SK-N-SH treated with all-trans-retinoic acid at 6 μM for 48 hours (cell line): ENCODE data around the gene TMEM170A.

ENCODE experiments used
- ATAC-seq: fragments of 200-7000 bp; cut with Tn5 transposase; 3 replicates; pipeline ENCODE4 v1.9.1; 2020; ENCODE audit warnings: mild to moderate bottlenecking, moderate library complexity
- ARNTL ChIP-seq: fragments of 450-650 bp; formaldehyde crosslinking; IDR thresholded peaks from 2 replicates; pipeline ENCODE4 v1.5.0; 2020; ENCODE audit warnings: low read depth, mild to moderate bottlenecking, moderate library complexity, borderline replicate concordance
- BACH2 ChIP-seq: fragments of 250-450 bp; sonication (Bioruptor Pico); IDR thresholded peaks from 2 replicates; pipeline ENCODE4 v1.9.0; 2021; ENCODE audit warnings: mild to moderate bottlenecking, borderline replicate concordance
- CSDC2 ChIP-seq: fragments of 250-450 bp; sonication (Bioruptor Pico); IDR thresholded peaks from 2 replicates; pipeline ENCODE4 v1.5.0; 2020; ENCODE audit warnings: mild to moderate bottlenecking, moderate library complexity
- ESRRG ChIP-seq: fragments of 250-450 bp; sonication (Bioruptor Pico); IDR thresholded peaks from 2 replicates; pipeline ENCODE4 v1.6.1; 2021; ENCODE audit warnings: mild to moderate bottlenecking
- GLIS3 ChIP-seq: fragments of 250-450 bp; sonication (Bioruptor Pico); IDR thresholded peaks from 2 replicates; pipeline ENCODE4 v1.5.0; 2020; ENCODE audit warnings: mild to moderate bottlenecking, moderate library complexity
- ISL1 ChIP-seq: fragments of 250-450 bp; sonication (Bioruptor Pico); IDR thresholded peaks from 2 replicates; pipeline ENCODE4 v2.1.2; 2022; ENCODE audit warnings: mild to moderate bottlenecking, moderate library complexity
- OSR1 ChIP-seq: fragments of 250-450 bp; sonication (Bioruptor Pico); IDR thresholded peaks from 2 replicates; pipeline ENCODE4 v1.8.0; 2022; ENCODE audit warnings: moderate library complexity, mild to moderate bottlenecking, inconsistent platforms
- PPARA ChIP-seq: fragments of 250-450 bp; sonication (Bioruptor Pico); IDR thresholded peaks from 2 replicates; pipeline ENCODE4 v1.5.0; 2020; ENCODE audit warnings: mild to moderate bottlenecking, borderline replicate concordance
- RARB ChIP-seq: fragments of 250-450 bp; sonication (Bioruptor Pico); IDR thresholded peaks from 2 replicates; pipeline ENCODE4 v1.8.0; 2021; ENCODE audit warnings: mild to moderate bottlenecking, moderate library complexity
- SNAI2 ChIP-seq: fragments of 250-450 bp; sonication (Bioruptor Pico); IDR thresholded peaks from 2 replicates; pipeline ENCODE4 v1.5.0; 2020; ENCODE audit warnings: mild to moderate bottlenecking, moderate library complexity
- TCF4 ChIP-seq: fragments of 250-450 bp; sonication (Bioruptor Pico); IDR thresholded peaks from 2 replicates; pipeline ENCODE4 v1.8.0; 2021; ENCODE audit warnings: mild to moderate bottlenecking, moderate library complexity, borderline replicate concordance
- TOX ChIP-seq: fragments of 250-450 bp; sonication (Bioruptor Pico); IDR thresholded peaks from 2 replicates; pipeline ENCODE4 v1.8.0; 2021; ENCODE audit warnings: mild to moderate bottlenecking, moderate library complexity, borderline replicate concordance
- ZC3H10 ChIP-seq: fragments of 250-450 bp; sonication (Bioruptor Pico); IDR thresholded peaks from 2 replicates; pipeline ENCODE4 v1.5.1; 2021; ENCODE audit warnings: mild to moderate bottlenecking, moderate library complexity
- ZFP3 ChIP-seq: fragments of 250-450 bp; sonication (Bioruptor Pico); IDR thresholded peaks from 2 replicates; pipeline ENCODE4 v1.5.0; 2020; ENCODE audit warnings: mild to moderate bottlenecking, moderate library complexity
- ZFP30 ChIP-seq: fragments of 450-650 bp; formaldehyde crosslinking; IDR thresholded peaks from 2 replicates; pipeline ENCODE4 v1.5.0; 2022; ENCODE audit warnings: mild to moderate bottlenecking, moderate library complexity
- ZNF565 ChIP-seq: fragments of 450-650 bp; formaldehyde crosslinking; conservative IDR thresholded peaks from 2 replicates; pipeline ENCODE4 v1.5.0; 2020; ENCODE audit warnings: low read depth, mild to moderate bottlenecking, moderate library complexity
- ZNF70 ChIP-seq: fragments of 450-650 bp; formaldehyde crosslinking; IDR thresholded peaks from 2 replicates; pipeline ENCODE4 v1.5.0; 2020; ENCODE audit warnings: mild to moderate bottlenecking, moderate library complexity
- ZNF8 ChIP-seq: fragments of 450-650 bp; formaldehyde crosslinking; IDR thresholded peaks from 2 replicates; pipeline ENCODE4 v1.5.0; 2020; ENCODE audit warnings: mild to moderate bottlenecking, moderate library complexity
- TF ChIP-seq, protein P1 (sequence below): fragments of 250-450 bp; sonication (Bioruptor Pico); IDR thresholded peaks from 2 replicates; pipeline ENCODE4 v1.5.1; 2020; ENCODE audit warnings: low read depth, mild to moderate bottlenecking, moderate library complexity
- TF ChIP-seq, protein P2 (sequence below): fragments of 250-450 bp; sonication (Bioruptor Pico); IDR thresholded peaks from 2 replicates; pipeline ENCODE4 v1.5.1; 2021; ENCODE audit warnings: mild to moderate bottlenecking, moderate library complexity
- TF ChIP-seq, protein P3 (sequence below): fragments of 250-450 bp; sonication (Bioruptor Pico); IDR thresholded peaks from 2 replicates; pipeline ENCODE4 v1.8.0; 2020; ENCODE audit warnings: mild to moderate bottlenecking, moderate library complexity, borderline replicate concordance
- TF ChIP-seq, protein P4 (sequence below): fragments of 250-450 bp; sonication (Bioruptor Pico); IDR thresholded peaks from 2 replicates; pipeline ENCODE4 v1.5.0; 2020; ENCODE audit warnings: mild to moderate bottlenecking, moderate library complexity
- TF ChIP-seq, protein P5 (sequence below): fragments of 250-450 bp; sonication (Bioruptor Pico); IDR thresholded peaks from 2 replicates; pipeline ENCODE4 v1.8.0; 2021; ENCODE audit warnings: low read depth, mild to moderate bottlenecking, moderate library complexity, borderline replicate concordance

Gene TMEM170A

DNA sequence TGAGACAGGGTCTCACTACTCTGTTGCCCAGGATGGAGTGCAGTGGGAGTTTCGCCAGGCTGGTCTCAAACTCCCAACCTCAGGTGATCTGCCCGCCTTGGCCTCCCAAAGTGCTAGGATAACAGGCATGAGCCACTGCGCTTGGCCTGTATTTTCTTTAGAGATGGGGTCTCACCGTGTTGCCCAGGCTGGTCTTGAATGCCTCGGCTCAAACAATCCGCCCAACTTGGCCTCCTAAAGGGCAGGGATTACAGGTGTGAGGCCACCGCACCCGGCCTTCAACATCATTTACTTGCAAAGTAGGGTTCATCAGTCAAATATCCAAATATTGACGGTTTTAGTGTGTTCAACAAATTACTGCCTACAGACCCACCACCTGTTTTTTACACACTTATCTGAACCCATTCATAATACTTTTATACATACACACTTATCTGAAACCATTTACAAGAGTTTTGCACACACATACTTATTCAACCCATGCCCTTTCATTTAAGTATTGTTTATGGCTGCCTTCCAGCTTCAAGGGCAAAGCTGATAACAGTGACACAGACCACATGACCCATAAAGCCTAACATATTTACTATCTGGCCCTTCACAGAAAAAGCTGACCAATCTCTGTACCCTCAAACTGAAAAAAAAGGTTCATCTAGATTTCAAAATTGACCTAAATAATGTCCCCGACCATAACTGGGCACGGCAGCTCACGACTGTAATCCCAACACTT, 11.9 kb downstream of the TMEM170A start:
- TF ChIP-seq CSDC2: no peak
- TF ChIP-seq, protein P1, sequence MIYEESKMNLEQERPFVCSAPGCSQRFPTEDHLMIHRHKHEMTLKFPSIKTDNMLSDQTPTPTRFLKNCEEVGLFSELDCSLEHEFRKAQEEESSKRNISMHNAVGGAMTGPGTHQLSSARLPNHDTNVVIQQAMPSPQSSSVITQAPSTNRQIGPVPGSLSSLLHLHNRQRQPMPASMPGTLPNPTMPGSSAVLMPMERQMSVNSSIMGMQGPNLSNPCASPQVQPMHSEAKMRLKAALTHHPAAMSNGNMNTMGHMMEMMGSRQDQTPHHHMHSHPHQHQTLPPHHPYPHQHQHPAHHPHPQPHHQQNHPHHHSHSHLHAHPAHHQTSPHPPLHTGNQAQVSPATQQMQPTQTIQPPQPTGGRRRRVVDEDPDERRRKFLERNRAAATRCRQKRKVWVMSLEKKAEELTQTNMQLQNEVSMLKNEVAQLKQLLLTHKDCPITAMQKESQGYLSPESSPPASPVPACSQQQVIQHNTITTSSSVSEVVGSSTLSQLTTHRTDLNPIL (CRISPR knock-in tag): no peak
- TF ChIP-seq ZFP3 (CRISPR knock-in tag): no peak
- TF ChIP-seq ESRRG: no peak
- TF ChIP-seq ZNF8 (CRISPR knock-in tag): no peak
- no peak for TF ChIP-seq SNAI2
- TF ChIP-seq, protein P2, sequence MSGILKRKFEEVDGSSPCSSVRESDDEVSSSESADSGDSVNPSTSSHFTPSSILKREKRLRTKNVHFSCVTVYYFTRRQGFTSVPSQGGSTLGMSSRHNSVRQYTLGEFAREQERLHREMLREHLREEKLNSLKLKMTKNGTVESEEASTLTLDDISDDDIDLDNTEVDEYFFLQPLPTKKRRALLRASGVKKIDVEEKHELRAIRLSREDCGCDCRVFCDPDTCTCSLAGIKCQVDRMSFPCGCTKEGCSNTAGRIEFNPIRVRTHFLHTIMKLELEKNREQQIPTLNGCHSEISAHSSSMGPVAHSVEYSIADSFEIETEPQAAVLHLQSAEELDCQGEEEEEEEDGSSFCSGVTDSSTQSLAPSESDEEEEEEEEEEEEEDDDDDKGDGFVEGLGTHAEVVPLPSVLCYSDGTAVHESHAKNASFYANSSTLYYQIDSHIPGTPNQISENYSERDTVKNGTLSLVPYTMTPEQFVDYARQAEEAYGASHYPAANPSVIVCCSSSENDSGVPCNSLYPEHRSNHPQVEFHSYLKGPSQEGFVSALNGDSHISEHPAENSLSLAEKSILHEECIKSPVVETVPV (CRISPR knock-in tag): no peak
- TF ChIP-seq, protein P3, sequence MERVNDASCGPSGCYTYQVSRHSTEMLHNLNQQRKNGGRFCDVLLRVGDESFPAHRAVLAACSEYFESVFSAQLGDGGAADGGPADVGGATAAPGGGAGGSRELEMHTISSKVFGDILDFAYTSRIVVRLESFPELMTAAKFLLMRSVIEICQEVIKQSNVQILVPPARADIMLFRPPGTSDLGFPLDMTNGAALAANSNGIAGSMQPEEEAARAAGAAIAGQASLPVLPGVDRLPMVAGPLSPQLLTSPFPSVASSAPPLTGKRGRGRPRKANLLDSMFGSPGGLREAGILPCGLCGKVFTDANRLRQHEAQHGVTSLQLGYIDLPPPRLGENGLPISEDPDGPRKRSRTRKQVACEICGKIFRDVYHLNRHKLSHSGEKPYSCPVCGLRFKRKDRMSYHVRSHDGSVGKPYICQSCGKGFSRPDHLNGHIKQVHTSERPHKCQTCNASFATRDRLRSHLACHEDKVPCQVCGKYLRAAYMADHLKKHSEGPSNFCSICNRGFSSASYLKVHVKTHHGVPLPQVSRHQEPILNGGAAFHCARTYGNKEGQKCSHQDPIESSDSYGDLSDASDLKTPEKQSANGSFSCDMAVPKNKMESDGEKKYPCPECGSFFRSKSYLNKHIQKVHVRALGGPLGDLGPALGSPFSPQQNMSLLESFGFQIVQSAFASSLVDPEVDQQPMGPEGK (CRISPR knock-in tag): no peak
- TF ChIP-seq, protein P4, sequence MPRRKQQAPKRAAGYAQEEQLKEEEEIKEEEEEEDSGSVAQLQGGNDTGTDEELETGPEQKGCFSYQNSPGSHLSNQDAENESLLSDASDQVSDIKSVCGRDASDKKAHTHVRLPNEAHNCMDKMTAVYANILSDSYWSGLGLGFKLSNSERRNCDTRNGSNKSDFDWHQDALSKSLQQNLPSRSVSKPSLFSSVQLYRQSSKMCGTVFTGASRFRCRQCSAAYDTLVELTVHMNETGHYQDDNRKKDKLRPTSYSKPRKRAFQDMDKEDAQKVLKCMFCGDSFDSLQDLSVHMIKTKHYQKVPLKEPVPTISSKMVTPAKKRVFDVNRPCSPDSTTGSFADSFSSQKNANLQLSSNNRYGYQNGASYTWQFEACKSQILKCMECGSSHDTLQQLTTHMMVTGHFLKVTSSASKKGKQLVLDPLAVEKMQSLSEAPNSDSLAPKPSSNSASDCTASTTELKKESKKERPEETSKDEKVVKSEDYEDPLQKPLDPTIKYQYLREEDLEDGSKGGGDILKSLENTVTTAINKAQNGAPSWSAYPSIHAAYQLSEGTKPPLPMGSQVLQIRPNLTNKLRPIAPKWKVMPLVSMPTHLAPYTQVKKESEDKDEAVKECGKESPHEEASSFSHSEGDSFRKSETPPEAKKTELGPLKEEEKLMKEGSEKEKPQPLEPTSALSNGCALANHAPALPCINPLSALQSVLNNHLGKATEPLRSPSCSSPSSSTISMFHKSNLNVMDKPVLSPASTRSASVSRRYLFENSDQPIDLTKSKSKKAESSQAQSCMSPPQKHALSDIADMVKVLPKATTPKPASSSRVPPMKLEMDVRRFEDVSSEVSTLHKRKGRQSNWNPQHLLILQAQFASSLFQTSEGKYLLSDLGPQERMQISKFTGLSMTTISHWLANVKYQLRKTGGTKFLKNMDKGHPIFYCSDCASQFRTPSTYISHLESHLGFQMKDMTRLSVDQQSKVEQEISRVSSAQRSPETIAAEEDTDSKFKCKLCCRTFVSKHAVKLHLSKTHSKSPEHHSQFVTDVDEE: no peak
- TF ChIP-seq ISL1: no peak
- TF ChIP-seq TOX (CRISPR knock-in tag): no peak
- TF ChIP-seq BACH2 (CRISPR knock-in tag): no peak
- TF ChIP-seq, protein P5, sequence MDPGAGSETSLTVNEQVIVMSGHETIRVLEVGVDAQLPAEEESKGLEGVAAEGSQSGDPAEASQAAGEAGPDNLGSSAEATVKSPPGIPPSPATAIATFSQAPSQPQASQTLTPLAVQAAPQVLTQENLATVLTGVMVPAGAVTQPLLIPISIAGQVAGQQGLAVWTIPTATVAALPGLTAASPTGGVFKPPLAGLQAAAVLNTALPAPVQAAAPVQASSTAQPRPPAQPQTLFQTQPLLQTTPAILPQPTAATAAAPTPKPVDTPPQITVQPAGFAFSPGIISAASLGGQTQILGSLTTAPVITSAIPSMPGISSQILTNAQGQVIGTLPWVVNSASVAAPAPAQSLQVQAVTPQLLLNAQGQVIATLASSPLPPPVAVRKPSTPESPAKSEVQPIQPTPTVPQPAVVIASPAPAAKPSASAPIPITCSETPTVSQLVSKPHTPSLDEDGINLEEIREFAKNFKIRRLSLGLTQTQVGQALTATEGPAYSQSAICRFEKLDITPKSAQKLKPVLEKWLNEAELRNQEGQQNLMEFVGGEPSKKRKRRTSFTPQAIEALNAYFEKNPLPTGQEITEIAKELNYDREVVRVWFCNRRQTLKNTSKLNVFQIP (CRISPR knock-in tag): no peak
- TF ChIP-seq ZC3H10 (CRISPR knock-in tag): no peak
- TF ChIP-seq RARB: no peak
- no peak for TF ChIP-seq ARNTL (CRISPR knock-in tag)
- TF ChIP-seq ZFP30: no peak
- TF ChIP-seq OSR1 (CRISPR knock-in tag): no peak
- no peak for ATAC-seq

DNA sequence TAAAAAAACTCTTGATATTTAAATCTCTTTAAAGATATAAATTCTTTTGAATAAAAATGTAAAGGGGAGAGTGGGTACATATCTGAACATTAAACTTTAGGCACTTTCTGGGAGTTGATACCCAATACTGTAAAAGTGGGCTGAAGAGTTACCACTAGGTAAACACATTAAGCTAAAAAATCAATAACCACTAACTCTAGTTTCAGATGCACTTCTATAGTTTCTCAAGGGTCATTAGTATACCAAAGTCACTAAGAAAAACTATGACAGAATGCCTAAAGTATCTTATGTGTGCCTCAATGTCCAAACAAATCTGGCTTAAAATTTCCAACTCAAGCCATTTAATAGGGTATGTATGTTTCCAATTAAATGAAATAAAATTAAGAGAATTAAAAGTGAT, 18.1 kb downstream of the TMEM170A start:
- no peak for ATAC-seq
- TF ChIP-seq ISL1: no peak
- no peak for TF ChIP-seq CSDC2
- TF ChIP-seq BACH2 (CRISPR knock-in tag): no peak
- no peak for TF ChIP-seq PPARA (CRISPR knock-in tag)
- no peak for TF ChIP-seq ZNF565 (CRISPR knock-in tag)
- TF ChIP-seq ARNTL (CRISPR knock-in tag): no peak
- TF ChIP-seq ZFP3 (CRISPR knock-in tag): no peak
- TF ChIP-seq ZNF70 (CRISPR knock-in tag): no peak
- TF ChIP-seq, protein P4: no peak
- no peak for TF ChIP-seq TCF4
- no peak for TF ChIP-seq GLIS3 (CRISPR knock-in tag)
- TF ChIP-seq, protein P2 (CRISPR knock-in tag): no peak
- no peak for TF ChIP-seq TOX (CRISPR knock-in tag)
- TF ChIP-seq, protein P3 (CRISPR knock-in tag): no peak
- no peak for TF ChIP-seq ZFP30
- TF ChIP-seq RARB: no peak
- no peak for TF ChIP-seq ZC3H10 (CRISPR knock-in tag)
- TF ChIP-seq OSR1 (CRISPR knock-in tag): no peak
